Activated B cell treated with CpG ODN at 0.5 μM for 24 hours (primary cell): ENCODE measurements around the gene RUFY4. TPM values are rescaled to one million over a fixed set of nuclear protein-coding genes. Genes with fewer than 3 reads are reported as not detected.

Source experiments
- ATAC-seq: fragments of 200-7000 bp; cut with Tn5 transposase; one replicate; pipeline ENCODE4 v1.10.0; 2021; ENCODE audit warnings: low read depth, mild to moderate bottlenecking, moderate library complexity
- CTCF ChIA-PET: fragments of 350-600 bp; sonication (Branson Sonifier 250); formaldehyde crosslinking; loops from one replicate; lab custom pipeline; 2021; ENCODE audit warnings: antibody characterized with exemption; lab: Charles Lee
- POLR2A ChIA-PET: fragments of 350-600 bp; sonication (Branson Sonifier 250); formaldehyde crosslinking; loops from one replicate; lab custom pipeline; 2021; ENCODE audit warnings: antibody characterized with exemption; lab: Charles Lee
- DNase-seq: peaks from one replicate; pipeline ENCODE4 v3.0.0; 2022
- H3K27ac Mint-ChIP-seq: one replicate; pipeline ENCODE4 v1.8.0; 2020; ENCODE audit warnings: mixed read lengths
- H3K27me3 Mint-ChIP-seq: one replicate; pipeline ENCODE4 v1.8.0; 2021; ENCODE audit warnings: mixed read lengths
- H3K36me3 Mint-ChIP-seq: one replicate; pipeline ENCODE4 v1.8.0; 2021; ENCODE audit warnings: low read depth, mixed read lengths
- H3K4me1 Mint-ChIP-seq: one replicate; pipeline ENCODE4 v1.8.0; 2021; ENCODE audit warnings: mixed read lengths
- H3K4me3 Mint-ChIP-seq: one replicate; pipeline ENCODE4 v1.8.0; 2020; ENCODE audit warnings: mild to moderate bottlenecking, mixed read lengths
- H3K9me3 Mint-ChIP-seq: one replicate; pipeline ENCODE4 v1.8.0; 2020; ENCODE audit warnings: mixed read lengths
- CTCF ChIP-seq: fragments of 200-600 bp; IDR thresholded peaks from one replicate; pipeline ENCODE4 v1.8.0; 2022; ENCODE audit warnings: antibody characterized with exemption, mild to moderate bottlenecking
- intact Hi-C: fragments of 100-400 bp; cut with micrococcal nuclease; formaldehyde crosslinking; loops from one replicate; pipeline ENCODE4 v1.15.1; 2024
- total RNA-seq: library from RNA; stranded (reverse); gene quantifications from 2 replicates; pipeline ENCODE4 v1.2.3, GENCODE V29; 2022

The RUFY4 gene
- total RNA-seq, 1 donor from 2014 or later: 0.53 TPM

GRCh38 chr2:218123986-218124385 is 54.9 kb downstream of the RUFY4 start:
- H3K9me3 Mint-ChIP-seq: peaks cover 16% of the 10 kb centered on the region

GRCh38 chr2:218125095-218125494 is 56.0 kb downstream of the RUFY4 start:
- intact Hi-C loops: no loop called here
- ATAC-seq (no peak), DNase-seq (no peak)
- Mint-ChIP-seq H3K27ac (no peak overlapping the region), H3K4me1 (peaks cover 8% of the 10 kb centered on the region), H3K27me3 (peaks cover 37% of the 10 kb centered on the region), H3K4me3 (no peak overlapping the region), H3K36me3 (no peaks in the 10 kb centered on the region), H3K9me3 (peaks cover 16% of the 10 kb centered on the region)
- ChIA-PET CTCF (no interaction called here), POLR2A (no interaction called here)
- TF ChIP-seq CTCF: no peak

More at GRCh38 chr2:218123986-218124385, 54.9 kb downstream of the RUFY4 start:
- Mint-ChIP-seq H3K27ac (no peak overlapping the region), H3K27me3 (peaks cover 29% of the 10 kb centered on the region), H3K4me3 (no peak overlapping the region), H3K4me1 (peaks cover 8% of the 10 kb centered on the region), H3K36me3 (no peaks in the 10 kb centered on the region)
- ChIA-PET CTCF (no interaction called here), POLR2A (no interaction called here)
- no peak for TF ChIP-seq CTCF
- ATAC-seq (no peak), DNase-seq (no peak)
- intact Hi-C loops: no loop called here

DNA sequence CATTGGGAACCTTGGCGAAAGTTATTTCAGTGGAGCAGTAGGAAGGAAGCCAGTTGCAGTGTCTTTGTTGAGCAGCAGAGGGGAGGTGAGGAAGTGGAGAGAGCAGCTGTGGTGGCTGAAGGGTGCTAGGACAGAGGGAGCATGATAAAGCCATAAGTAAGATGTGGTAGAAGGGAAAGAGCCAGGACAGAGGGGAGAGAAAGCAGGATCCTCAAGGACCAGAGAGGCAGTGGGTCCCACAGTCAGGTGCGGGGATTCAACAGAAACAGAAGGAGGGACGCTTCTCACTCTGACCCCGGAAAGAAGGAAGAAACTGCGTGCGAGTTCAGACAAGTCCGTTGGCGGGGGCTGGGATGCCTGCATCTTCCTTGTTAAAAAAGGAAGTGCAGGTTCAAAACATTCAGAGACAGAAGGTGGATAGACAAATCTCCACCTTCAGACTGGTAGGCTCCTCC is 56.6 kb downstream of the RUFY4 start, which contains the start of gene CXCR2:
TSS of gene CXCR2 (plus strand) at position 403 of the 455 bp plus-strand sequence. CDS start 8,774 bp downstream, outside the sequence.
- CTCF ChIA-PET: no interaction called here
- Mint-ChIP-seq H3K9me3 (peaks cover 16% of the 10 kb centered on the region), H3K36me3 (no peaks in the 10 kb centered on the region), H3K4me1 (peaks cover 8% of the 10 kb centered on the region), H3K27ac (no peak within 1 kb of the TSS), H3K27me3 (peaks cover 37% of the 10 kb centered on the region), H3K4me3 (no peak within 1 kb of the TSS)
- ATAC-seq (no peak), DNase-seq (no peak)
- intact Hi-C loops: no loop called here
- no peak for TF ChIP-seq CTCF
- POLR2A ChIA-PET: no interaction called here

DNA sequence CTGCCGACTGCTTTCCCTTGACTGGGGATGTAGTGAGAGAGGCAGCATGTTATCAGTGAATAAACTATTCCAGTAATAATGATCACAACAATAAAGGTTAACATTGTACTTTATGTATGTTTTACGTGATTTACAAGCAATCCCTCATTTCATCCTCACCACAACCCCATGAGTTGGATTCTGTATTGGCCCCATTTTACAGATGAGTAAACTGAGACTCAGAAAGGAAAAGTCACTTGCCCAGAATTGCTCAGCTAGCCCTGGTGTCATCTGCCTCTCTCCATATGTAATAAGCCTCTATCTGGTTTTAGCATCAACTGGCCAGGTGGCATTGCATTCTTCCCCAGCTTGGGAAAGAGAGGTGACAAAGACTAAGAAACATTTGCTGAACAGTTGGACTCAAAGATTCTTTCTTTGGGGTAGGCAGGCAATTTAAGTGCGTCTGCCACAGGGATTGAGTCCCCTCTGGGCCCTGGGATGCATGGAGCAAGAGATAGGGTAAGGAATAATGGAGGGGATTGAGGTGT is 58.9 kb downstream of the RUFY4 start:
- no peaks in the 10 kb centered on the region for H3K9me3 Mint-ChIP-seq
- DNase-seq: no peak
- intact Hi-C loops: no loop called here
- H3K36me3 Mint-ChIP-seq: no peaks in the 10 kb centered on the region
- ChIA-PET CTCF (no interaction called here), POLR2A (no interaction called here)
- peaks cover 34% of the 10 kb centered on the region for H3K27me3 Mint-ChIP-seq
- no peak for TF ChIP-seq CTCF
- no peak overlapping the region for H3K27ac Mint-ChIP-seq
- peaks cover 8% of the 10 kb centered on the region for H3K4me1 Mint-ChIP-seq
- no peak overlapping the region for H3K4me3 Mint-ChIP-seq
- ATAC-seq: no peak

GRCh38 chr2:218128781-218129457 is 59.9 kb downstream of the RUFY4 start:
- Mint-ChIP-seq H3K36me3 (no peaks in the 10 kb centered on the region), H3K27ac (no peak overlapping the region), H3K4me3 (no peak overlapping the region), H3K4me1 (peaks cover 8% of the 10 kb centered on the region), H3K9me3 (no peaks in the 10 kb centered on the region), H3K27me3 (peaks cover 34% of the 10 kb centered on the region)
- POLR2A ChIA-PET: no interaction called here
- no peak for TF ChIP-seq CTCF
- CTCF ChIA-PET: no interaction called here
- DNase-seq (no peak), ATAC-seq (no peak)
- intact Hi-C loops: no loop called here
